Measurements from ENCODE around the gene RBMS1. TPM values are rescaled to one million over a fixed set of nuclear protein-coding genes. Genes with fewer than 3 reads are reported as not detected.
A peak's percentile ranks its signal among the peaks of the same experiment; 100 is the strongest.

Gene RBMS1
- total RNA-seq, 1 donor from 2014 or later, result 136 TPM

DNA sequence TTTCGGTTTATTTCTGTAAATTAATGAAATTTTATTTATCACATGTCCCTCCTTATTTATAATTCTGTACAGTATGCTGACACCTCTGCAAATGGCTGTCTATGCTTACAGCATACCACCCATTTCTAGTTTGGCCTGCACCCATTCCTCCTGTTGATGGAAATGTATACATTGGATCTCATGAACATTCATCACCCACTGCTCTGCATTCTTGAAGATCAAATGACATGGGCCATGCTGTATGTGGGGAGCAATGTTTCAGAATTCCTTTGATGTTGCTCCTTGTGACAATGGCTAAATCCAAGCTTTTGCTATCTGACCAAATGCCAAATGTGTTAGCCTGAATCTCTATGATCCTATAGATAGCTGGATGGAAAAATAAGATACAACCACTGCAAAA lies 238.2 kb downstream of the RBMS1 start:
- Mint-ChIP-seq H3K4me1 (ENCODE audit: unreplicated experiment) (no peaks in the 10 kb centered on the region), H3K4me3 (ENCODE audit: unreplicated experiment) (no peak overlapping the region), H3K27ac (ENCODE audit: unreplicated experiment) (no peak overlapping the region), H3K36me3 (ENCODE audit: low read depth, unreplicated experiment) (no peaks in the 10 kb centered on the region), H3K9me3 (ENCODE audit: unreplicated experiment) (no peaks in the 10 kb centered on the region), H3K27me3 (ENCODE audit: unreplicated experiment) (no peaks in the 10 kb centered on the region)
- no peak for TF ChIP-seq CTCF (IDR thresholded peaks at IDR 0.05; ENCODE audit: unreplicated experiment)
- no peak for DNase-seq (ENCODE audit: low spot score)

- DNase-seq (ENCODE audit: low spot score), result no peak
- H3K4me3 Mint-ChIP-seq (ENCODE audit: unreplicated experiment), result no peak overlapping the region
- H3K36me3 Mint-ChIP-seq (ENCODE audit: low read depth, unreplicated experiment), result no peaks in the 10 kb centered on the region
- no peaks in the 10 kb centered on the region for H3K4me1 Mint-ChIP-seq (ENCODE audit: unreplicated experiment)
- no peak overlapping the region for H3K27ac Mint-ChIP-seq (ENCODE audit: unreplicated experiment)
- no peaks in the 10 kb centered on the region for H3K27me3 Mint-ChIP-seq (ENCODE audit: unreplicated experiment)
- TF ChIP-seq CTCF (IDR thresholded peaks at IDR 0.05; ENCODE audit: unreplicated experiment), result no peak
- H3K9me3 Mint-ChIP-seq (ENCODE audit: unreplicated experiment), result no peaks in the 10 kb centered on the region
Observed at GRCh38 chr2:160254189-160254762, 239.3 kb downstream of the RBMS1 start.

- no peak for TF ChIP-seq CTCF (IDR thresholded peaks at IDR 0.05; ENCODE audit: unreplicated experiment)
- H3K27ac Mint-ChIP-seq (ENCODE audit: unreplicated experiment), result no peak overlapping the region
- no peaks in the 10 kb centered on the region for H3K27me3 Mint-ChIP-seq (ENCODE audit: unreplicated experiment)
- no peaks in the 10 kb centered on the region for H3K4me1 Mint-ChIP-seq (ENCODE audit: unreplicated experiment)
- H3K36me3 Mint-ChIP-seq (ENCODE audit: low read depth, unreplicated experiment), result no peaks in the 10 kb centered on the region
- no peak overlapping the region for H3K4me3 Mint-ChIP-seq (ENCODE audit: unreplicated experiment)
- no peak for DNase-seq (ENCODE audit: low spot score)
- no peaks in the 10 kb centered on the region for H3K9me3 Mint-ChIP-seq (ENCODE audit: unreplicated experiment)
Observed at GRCh38 chr2:160253440-160254188, 240.0 kb downstream of the RBMS1 start.

- DNase-seq (ENCODE audit: low spot score), result no peak
- Mint-ChIP-seq H3K4me1 (ENCODE audit: unreplicated experiment) (no peaks in the 10 kb centered on the region), H3K27ac (ENCODE audit: unreplicated experiment) (no peak overlapping the region), H3K9me3 (ENCODE audit: unreplicated experiment) (no peaks in the 10 kb centered on the region), H3K36me3 (ENCODE audit: low read depth, unreplicated experiment) (no peaks in the 10 kb centered on the region), H3K27me3 (ENCODE audit: unreplicated experiment) (no peaks in the 10 kb centered on the region), H3K4me3 (ENCODE audit: unreplicated experiment) (no peak overlapping the region)
- no peak for TF ChIP-seq CTCF (IDR thresholded peaks at IDR 0.05; ENCODE audit: unreplicated experiment)
Observed at GRCh38 chr2:160252900-160253299, 240.7 kb downstream of the RBMS1 start.

GRCh38 chr2:160252278-160252887 lies 241.2 kb downstream of the RBMS1 start:
- Mint-ChIP-seq H3K27me3 (ENCODE audit: unreplicated experiment) (no peaks in the 10 kb centered on the region), H3K36me3 (ENCODE audit: low read depth, unreplicated experiment) (no peaks in the 10 kb centered on the region), H3K27ac (ENCODE audit: unreplicated experiment) (no peak overlapping the region), H3K4me3 (ENCODE audit: unreplicated experiment) (no peak overlapping the region), H3K9me3 (ENCODE audit: unreplicated experiment) (no peaks in the 10 kb centered on the region), H3K4me1 (ENCODE audit: unreplicated experiment) (no peaks in the 10 kb centered on the region)
- DNase-seq (ENCODE audit: low spot score), result no peak
- TF ChIP-seq CTCF (IDR thresholded peaks at IDR 0.05; ENCODE audit: unreplicated experiment), result peak; percentile 74
